ENCODE measurements around the gene TMEM164.

- no peak for TF ChIP-seq POLR2A (IDR thresholded peaks at IDR 0.05)
- TF ChIP-seq CTCF (IDR thresholded peaks at IDR 0.05), result no peak
These were observed 5.2 kb downstream of the TMEM164 start for GRCh38 chrX:110008011-110008635.
